SK-N-MC (cell line): Measurements from ENCODE around the gene ARRB1.
A peak's percentile ranks its signal among the peaks of the same experiment; 100 is the strongest.

Source experiments
- DNase-seq: peaks from one replicate; pipeline ENCODE4 v3.0.0-alpha.2; 2011; ENCODE audit warnings: low read depth, low spot score
- H3K27ac ChIP-seq: fragments of 200-600 bp; sonication (generic); 2 replicates; pipeline ENCODE4 v1.5.1; 2016; ENCODE audit warnings: mixed run types
- H3K36me3 ChIP-seq: fragments of 200-600 bp; sonication (generic); 2 replicates; pipeline ENCODE4 v1.6.1; 2017; ENCODE audit warnings: antibody characterized with exemption, low read length, mixed read lengths; ENCODE audit not compliant: insufficient read depth
- H3K4me3 ChIP-seq: fragments of 200-600 bp; sonication (generic); 2 replicates; pipeline ENCODE4 v1.5.1; 2016
- H3K9ac ChIP-seq: fragments of 200-600 bp; sonication (generic); 2 replicates; pipeline ENCODE4 v1.8.0; 2017; ENCODE audit warnings: mixed run types, mixed read lengths; ENCODE audit not compliant: insufficient read length
- H3K9me3 ChIP-seq: fragments of 200-600 bp; sonication (generic); 2 replicates; pipeline ENCODE4 v1.6.1; 2017; ENCODE audit warnings: low read depth, mild to moderate bottlenecking, antibody characterized with exemption, low read length, moderate library complexity, mixed read lengths
- EZH2 ChIP-seq: fragments of 200-600 bp; sonication (generic); IDR thresholded peaks from one replicate; pipeline ENCODE4 v1.6.1; 2017; ENCODE audit warnings: antibody characterized with exemption
- FOXP2 ChIP-seq: optimal IDR thresholded peaks from 2 replicates; pipeline ENCODE3; 2011; ENCODE audit warnings: mild to moderate bottlenecking, moderate library complexity; ENCODE audit not compliant: insufficient read depth; ENCODE audit errors: extremely low read length, control extremely low read depth
- POLR2AphosphoS5 ChIP-seq: IDR thresholded peaks from 2 replicates; pipeline ENCODE4 v1.6.1; 2012; ENCODE audit warnings: mild to moderate bottlenecking, low read depth, low read length, borderline replicate concordance

Gene ARRB1

DNA sequence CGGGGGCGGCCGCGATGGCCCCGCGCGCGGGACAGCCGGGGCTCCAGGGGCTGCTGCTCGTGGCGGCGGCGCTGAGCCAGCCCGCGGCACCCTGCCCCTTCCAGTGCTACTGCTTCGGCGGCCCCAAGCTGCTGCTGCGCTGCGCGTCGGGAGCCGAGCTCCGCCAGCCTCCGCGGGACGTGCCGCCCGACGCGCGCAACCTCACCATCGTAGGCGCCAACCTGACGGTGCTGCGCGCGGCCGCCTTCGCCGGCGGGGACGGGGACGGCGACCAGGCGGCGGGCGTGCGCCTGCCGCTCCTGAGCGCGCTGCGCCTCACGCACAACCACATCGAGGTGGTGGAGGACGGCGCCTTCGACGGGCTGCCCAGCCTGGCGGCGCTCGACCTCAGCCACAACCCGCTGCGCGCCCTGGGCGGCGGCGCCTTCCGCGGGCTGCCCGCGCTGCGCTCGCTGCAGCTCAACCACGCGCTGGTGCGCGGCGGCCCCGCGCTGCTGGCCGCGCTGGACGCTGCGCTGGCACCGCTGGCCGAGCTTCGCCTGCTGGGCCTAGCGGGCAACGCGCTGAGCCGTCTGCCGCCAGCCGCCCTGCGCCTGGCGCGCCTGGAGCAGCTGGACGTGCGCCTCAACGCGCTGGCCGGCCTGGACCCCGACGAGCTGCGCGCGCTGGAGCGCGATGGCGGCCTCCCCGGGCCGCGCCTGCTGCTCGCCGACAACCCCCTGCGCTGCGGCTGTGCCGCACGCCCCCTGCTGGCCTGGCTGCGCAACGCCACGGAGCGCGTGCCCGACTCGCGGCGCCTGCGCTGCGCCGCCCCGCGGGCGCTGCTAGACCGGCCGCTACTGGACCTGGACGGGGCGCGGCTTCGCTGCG is 110.2 kb downstream of the ARRB1 start:
- no peaks in the 10 kb centered on the region for H3K36me3 ChIP-seq
- TF ChIP-seq EZH2: no peak
- TF ChIP-seq POLR2AphosphoS5: no peak
- no peak for TF ChIP-seq FOXP2
- H3K9me3 ChIP-seq: no peaks in the 10 kb centered on the region
- peak overlapping the region; percentile 76 for H3K4me3 ChIP-seq
- DNase-seq: no peak
- H3K9ac ChIP-seq: no peak overlapping the region
- no peak overlapping the region for H3K27ac ChIP-seq

- no peaks in the 10 kb centered on the region for H3K9me3 ChIP-seq
- H3K36me3 ChIP-seq: no peaks in the 10 kb centered on the region
- no peak for DNase-seq
- peak within 1 kb of the TSS; percentile 76 for H3K4me3 ChIP-seq
- TF ChIP-seq POLR2AphosphoS5: no peak
- TF ChIP-seq EZH2: no peak
- TF ChIP-seq FOXP2: no peak
- H3K27ac ChIP-seq: no peak within 1 kb of the TSS
- no peak within 1 kb of the TSS for H3K9ac ChIP-seq
Measured at GRCh38 chr11:75240311-75241035, 111.0 kb downstream of the ARRB1 start, which contains the start of gene TPBGL. TPBGL (plus strand) TSS chr11:75240774; CDS start chr11:75241050, 276 bp downstream.

GRCh38 chr11:75239531-75240290 is 111.8 kb downstream of the ARRB1 start:
- no peaks in the 10 kb centered on the region for H3K9me3 ChIP-seq
- H3K4me3 ChIP-seq: no peak overlapping the region
- DNase-seq: no peak
- no peak overlapping the region for H3K27ac ChIP-seq
- H3K36me3 ChIP-seq: no peaks in the 10 kb centered on the region
- H3K9ac ChIP-seq: no peak overlapping the region
- TF ChIP-seq EZH2 (no peak), POLR2AphosphoS5 (no peak), FOXP2 (no peak)

DNA sequence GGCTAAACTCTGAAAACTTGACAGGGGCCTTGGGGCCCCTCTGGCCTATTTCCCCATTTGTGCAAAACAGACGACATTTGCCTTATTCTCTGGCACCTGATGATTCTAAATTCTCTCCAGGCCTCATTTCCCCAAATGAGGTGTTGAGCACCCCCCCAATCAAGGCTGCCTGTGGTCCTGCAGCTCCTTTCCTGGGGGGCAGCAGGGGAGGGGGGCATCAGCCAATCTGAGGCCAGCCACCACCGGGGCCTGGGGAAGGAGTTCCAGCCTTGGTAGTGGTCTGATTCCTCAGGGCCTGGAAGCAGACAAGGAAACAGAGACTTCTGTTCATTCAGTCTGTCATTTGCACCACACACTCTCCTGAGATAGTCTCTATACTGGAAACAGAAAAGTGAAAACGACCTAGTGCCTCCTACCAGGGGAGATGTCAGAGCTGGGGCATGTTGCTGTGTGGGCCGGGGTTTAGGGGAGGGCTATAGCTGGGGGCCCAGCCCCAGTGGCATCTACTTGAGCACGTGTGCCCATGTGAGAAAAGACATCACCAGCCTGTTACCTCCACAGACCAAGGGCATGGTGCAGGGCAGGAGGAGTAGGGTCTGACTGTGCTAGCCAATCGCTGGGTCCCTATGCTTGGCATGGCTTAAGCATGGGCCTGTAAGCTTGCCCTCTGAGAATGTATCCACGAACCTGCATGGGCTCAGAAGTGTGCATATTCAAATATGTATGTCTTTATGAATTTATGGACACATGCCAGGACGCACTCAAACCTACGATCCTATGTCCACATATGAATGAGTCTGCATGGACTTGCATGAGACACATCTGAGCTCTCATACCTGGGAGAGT is 112.6 kb downstream of the ARRB1 start:
- Histone ChIP-seq H3K4me3 (no peak overlapping the region), H3K9me3 (no peaks in the 10 kb centered on the region), H3K9ac (no peak overlapping the region), H3K27ac (no peak overlapping the region), H3K36me3 (no peaks in the 10 kb centered on the region)
- no peak for DNase-seq
- no peak for TF ChIP-seq FOXP2

DNA sequence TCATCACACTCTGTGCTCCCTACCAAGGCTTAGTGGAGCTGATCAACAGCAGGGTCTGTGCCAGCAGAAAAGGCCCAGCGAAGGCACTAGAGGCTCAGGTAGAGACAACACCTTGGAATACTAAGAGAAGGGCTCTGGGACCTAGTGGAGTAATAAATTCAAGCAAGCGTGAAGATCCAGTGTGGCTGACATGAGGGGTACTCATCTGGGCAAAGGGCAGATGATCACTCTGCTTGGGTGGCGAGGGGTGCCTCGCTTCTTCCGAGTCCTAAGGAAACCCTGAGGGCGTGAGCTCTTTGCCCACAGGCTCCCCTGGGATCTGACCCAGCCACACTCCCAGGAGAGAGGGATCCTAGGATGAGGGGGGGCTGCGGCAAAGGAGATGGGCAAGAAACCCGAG is 114.4 kb downstream of the ARRB1 start:
- Histone ChIP-seq H3K9ac (no peak overlapping the region), H3K9me3 (no peaks in the 10 kb centered on the region), H3K4me3 (no peak overlapping the region), H3K27ac (no peak overlapping the region), H3K36me3 (no peaks in the 10 kb centered on the region)
- DNase-seq: no peak
- no peak for TF ChIP-seq POLR2AphosphoS5
- TF ChIP-seq FOXP2: no peak
- no peak for TF ChIP-seq EZH2

DNA sequence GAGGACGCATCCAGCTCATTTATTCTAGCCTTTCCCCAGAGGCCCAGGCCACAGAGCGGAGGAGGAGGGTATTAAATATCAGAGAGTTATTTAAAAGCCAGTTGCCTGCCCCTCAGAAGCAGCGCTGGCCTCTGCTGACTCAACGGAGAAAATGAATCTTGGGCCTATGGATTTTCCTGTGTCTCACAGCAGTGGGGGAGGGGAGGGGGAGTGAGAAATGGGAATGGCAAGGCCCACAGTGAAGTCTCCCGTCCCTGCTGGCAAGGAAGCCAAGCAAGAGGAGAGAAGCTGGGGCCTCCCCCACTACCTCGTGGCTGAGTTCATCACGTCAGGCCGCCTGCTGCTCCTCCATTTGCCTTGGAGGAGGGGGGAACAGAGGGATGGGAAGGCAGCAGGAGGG is 115.4 kb downstream of the ARRB1 start:
- DNase-seq: no peak
- H3K9ac ChIP-seq: no peak overlapping the region
- H3K36me3 ChIP-seq: no peaks in the 10 kb centered on the region
- no peaks in the 10 kb centered on the region for H3K9me3 ChIP-seq
- H3K27ac ChIP-seq: no peak overlapping the region
- H3K4me3 ChIP-seq: no peak overlapping the region
- TF ChIP-seq POLR2AphosphoS5: no peak
- TF ChIP-seq EZH2: no peak
- no peak for TF ChIP-seq FOXP2

GRCh38 chr11:75233754-75234172 is 117.7 kb downstream of the ARRB1 start:
- no peak for TF ChIP-seq EZH2
- no peak for TF ChIP-seq FOXP2
- no peak for TF ChIP-seq POLR2AphosphoS5
- peak; percentile 10 for DNase-seq
- no peak overlapping the region for H3K27ac ChIP-seq
- H3K9me3 ChIP-seq: no peaks in the 10 kb centered on the region
- H3K9ac ChIP-seq: no peak overlapping the region
- no peaks in the 10 kb centered on the region for H3K36me3 ChIP-seq
- no peak overlapping the region for H3K4me3 ChIP-seq
